GM19023 (cell line): ENCODE measurements around the gene PCDH9.

Experiments
- ATAC-seq: cut with Tn5 transposase; IDR thresholded peaks from one replicate; pipeline ENCODE4 v1.9.1; 2021; ENCODE audit warnings: mild to moderate bottlenecking, moderate library complexity; ENCODE audit not compliant: unreplicated experiment

The PCDH9 gene

DNA sequence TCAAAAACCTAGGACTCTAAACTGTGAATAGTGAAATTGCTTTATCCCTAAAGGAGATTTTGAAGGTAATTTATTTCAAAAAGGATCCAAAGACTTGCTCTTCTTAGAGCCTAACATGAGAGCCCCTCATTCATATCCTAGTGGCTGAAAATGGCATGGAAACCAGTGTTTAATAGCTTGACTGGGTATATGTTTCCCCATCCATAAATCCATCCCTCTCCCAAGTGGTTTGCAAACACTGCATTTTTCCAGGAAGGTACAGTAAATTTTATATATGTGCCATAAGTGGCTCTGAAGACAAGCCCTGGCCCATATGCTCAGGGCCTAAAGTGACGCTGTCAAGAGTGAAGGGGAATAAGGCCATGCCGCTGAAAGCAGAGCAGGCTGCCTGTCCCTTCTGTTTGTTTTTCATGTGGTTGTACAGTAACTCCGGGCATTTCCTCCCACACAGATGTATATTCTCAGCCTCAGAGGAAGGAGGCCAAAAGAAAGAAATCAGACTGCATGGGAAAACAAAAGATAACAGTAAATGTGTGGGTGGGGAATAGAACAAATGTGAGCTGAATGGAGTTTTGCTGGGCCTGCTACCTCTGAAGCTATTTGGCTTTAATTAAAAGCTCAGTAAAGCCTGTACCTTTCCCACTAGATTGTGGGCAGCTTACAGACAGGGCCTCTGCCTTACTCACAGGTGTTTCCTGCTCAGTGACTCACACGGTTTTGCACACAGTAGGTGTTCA is 181.9 kb downstream of the PCDH9 start:
- peak; percentile 93 for ATAC-seq

DNA sequence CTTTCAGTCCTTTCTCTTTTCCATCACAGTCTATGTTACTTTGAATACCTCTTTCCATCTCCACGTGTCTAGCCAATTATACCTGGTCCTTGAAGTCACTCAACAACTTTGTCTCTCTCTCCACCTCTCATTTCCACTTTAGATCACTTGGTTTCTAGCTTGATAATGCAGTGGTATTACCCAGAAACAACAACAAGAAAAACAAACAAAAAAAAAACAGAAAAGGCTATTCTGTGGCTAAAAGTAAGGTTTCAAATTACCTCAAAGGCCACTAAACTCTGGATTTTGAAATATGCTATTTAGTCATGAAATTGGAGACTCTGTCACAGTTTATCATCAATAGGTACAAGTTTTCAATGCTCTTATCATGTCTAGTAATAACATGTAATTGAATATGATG is 184.8 kb downstream of the PCDH9 start:
- ATAC-seq: no peak

DNA sequence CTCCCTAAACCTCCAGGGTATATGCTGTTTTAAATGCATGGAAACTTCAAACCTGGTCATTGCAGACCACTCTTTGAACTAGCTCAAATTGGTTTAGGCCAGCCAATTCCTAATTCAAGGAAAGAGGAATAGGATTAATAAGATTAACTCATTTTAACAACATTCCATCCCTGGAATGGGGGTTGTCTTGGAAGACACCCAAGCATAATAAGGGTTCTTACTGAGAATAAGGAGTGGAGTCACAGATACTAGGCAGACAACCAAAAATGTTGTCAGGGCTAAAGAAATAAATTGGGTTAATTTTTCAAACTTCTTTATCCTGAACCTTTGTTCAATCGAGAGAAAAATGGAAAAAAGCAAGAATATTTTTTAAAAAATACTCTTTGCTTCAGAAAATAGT is 186.2 kb downstream of the PCDH9 start:
- ATAC-seq: no peak

- ATAC-seq: no peak
Observed at GRCh38 chr13:67042556-67042955, 187.6 kb downstream of the PCDH9 start.

- ATAC-seq: no peak
Observed at GRCh38 chr13:67036699-67037457, 193.3 kb downstream of the PCDH9 start.

- no peak for ATAC-seq
Observed at GRCh38 chr13:67033170-67033569, 197.0 kb downstream of the PCDH9 start.

- ATAC-seq: no peak
Observed at GRCh38 chr13:67023130-67023876, 206.8 kb downstream of the PCDH9 start.

- ATAC-seq: no peak
Observed at GRCh38 chr13:67018775-67019174, 211.4 kb downstream of the PCDH9 start.

DNA sequence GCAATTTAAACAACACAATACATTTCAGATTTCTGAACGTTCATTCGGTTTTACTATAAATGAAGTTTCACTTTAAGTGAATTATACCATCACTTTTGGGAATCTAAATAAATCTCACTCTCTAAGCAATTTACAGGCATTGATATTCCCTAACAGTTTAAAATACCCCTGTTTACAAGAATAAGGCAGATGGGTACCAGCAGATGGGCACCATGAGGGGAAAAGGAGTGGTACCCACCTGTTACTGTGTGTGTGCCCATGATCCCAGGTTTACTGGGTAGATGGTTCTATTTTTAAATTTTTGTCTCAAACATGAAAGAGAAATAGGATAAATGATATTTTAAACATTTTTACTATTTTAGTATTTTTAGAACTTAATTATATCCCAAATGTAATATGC is 212.9 kb downstream of the PCDH9 start:
- ATAC-seq: no peak

DNA sequence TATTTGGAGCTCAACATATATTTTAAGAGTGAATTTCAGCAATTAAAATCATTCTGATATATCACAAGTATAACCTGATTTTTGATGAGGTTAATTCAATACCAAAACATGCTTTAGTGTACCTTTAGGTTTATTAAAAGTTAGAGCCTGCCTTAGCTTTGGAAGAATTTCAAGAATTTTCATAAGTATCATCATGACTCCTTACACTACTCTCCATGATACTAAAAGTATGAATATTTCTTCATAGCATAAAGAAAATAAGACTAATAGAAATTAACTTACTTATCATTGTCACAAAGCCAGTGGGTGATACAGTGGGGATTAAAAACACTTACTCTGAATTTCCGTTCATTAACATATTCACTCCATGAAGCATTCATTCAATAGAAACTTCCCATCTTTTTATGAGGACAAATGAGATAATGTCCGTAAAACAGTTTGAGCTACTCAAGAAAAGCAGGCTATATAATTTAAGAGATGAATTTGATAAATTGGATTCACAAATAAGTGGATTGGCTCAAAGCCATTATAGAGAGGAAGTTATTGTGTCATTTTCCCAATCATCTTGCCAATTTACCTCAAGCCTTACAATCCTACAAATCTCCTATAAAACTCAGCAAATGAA is 214.0 kb downstream of the PCDH9 start:
- ATAC-seq: no peak

DNA sequence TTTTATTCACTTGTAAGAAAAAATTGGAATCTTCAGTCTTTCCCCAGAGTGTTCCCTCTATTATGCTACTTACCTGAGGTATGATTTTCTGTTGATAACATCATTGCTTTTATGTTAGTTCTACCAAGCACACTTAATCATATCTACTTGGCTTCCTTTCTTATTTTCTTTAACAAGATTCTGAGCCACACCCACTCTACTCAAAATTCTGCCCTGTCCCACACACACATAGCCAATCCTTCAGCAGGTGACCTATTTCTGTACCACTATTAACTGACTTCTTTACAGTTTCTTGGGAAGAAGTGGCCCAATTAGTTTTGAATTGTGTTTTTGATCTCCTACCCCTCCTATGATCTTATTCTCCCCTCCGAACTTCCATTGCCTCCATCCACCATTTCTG is 215.7 kb downstream of the PCDH9 start:
- no peak for ATAC-seq

DNA sequence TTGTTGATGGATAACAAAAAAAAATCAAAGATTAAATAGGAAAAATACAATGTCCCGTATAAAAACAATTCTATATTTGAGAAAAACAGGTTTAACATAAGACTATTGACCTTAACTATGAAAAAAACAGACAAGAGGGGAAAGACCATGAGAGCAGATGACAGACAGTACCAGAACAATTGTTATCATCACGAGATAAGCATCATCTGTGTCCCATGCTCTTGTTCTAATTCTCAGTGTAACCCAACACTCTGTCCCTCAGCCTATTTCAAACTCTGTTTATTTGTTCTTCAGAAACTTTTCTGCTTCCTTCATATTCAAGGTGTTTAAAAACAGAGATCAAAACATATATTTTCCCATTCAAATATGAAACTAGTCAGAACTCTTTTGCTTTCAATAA is 216.4 kb downstream of the PCDH9 start:
- ATAC-seq: no peak

GRCh38 chr13:67008075-67008668 is 222.0 kb downstream of the PCDH9 start:
- no peak for ATAC-seq

- no peak for ATAC-seq
Observed at GRCh38 chr13:67004511-67004910, 225.6 kb downstream of the PCDH9 start.

DNA sequence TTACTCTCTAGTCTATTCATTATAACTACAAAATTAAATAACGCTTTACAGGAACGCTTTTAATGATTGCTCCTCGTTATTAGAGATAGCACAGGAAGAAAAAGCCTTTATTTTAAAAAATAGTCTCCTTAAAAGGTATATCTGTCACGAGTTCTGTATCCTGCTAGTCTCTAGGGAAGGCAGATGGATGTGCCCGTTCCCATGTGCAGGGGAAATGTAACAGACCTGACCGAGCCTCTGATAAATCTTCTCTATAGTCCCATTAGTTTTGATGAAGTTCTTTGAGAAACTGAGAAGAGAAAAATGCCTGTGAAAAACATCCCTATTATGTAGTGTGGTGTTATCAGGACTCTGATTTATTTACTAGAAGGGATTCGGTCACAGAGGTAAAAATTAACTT is 226.4 kb downstream of the PCDH9 start:
- no peak for ATAC-seq

GRCh38 chr13:67001363-67001762 is 228.8 kb downstream of the PCDH9 start:
- no peak for ATAC-seq

- ATAC-seq: no peak
Observed at GRCh38 chr13:66996503-66996902, 233.6 kb downstream of the PCDH9 start.

DNA sequence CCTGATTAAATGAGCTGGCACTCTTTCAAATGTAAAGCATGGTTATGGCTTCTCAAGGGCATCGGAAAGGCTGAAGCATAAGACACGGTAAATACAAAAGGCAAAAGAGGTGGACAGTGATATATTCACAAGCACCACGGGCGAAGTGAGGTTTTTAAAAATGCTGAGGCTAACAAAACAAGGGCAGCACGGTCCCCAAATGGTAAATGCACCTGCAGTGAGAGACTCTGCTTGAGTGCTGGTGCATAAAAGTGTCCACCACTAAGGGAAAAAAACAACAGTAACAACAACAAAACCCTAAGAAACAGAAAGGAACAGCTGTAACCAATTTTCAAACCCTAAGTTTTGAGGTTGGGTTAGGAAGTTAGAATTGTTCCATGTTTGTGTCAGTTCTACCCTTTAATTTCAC is 234.9 kb downstream of the PCDH9 start:
- peak; percentile 77 for ATAC-seq

GRCh38 chr13:66994517-66995202 is 235.5 kb downstream of the PCDH9 start:
- ATAC-seq: peak; percentile 40

GRCh38 chr13:66994097-66994496 is 236.0 kb downstream of the PCDH9 start:
- peak; percentile 68 for ATAC-seq
